ENCODE data around the gene MMP24OS.

GRCh38 chr20:35317416-35318210, 39.7 kb upstream of the MMP24OS start:
- TF ChIP-seq, protein P1, sequence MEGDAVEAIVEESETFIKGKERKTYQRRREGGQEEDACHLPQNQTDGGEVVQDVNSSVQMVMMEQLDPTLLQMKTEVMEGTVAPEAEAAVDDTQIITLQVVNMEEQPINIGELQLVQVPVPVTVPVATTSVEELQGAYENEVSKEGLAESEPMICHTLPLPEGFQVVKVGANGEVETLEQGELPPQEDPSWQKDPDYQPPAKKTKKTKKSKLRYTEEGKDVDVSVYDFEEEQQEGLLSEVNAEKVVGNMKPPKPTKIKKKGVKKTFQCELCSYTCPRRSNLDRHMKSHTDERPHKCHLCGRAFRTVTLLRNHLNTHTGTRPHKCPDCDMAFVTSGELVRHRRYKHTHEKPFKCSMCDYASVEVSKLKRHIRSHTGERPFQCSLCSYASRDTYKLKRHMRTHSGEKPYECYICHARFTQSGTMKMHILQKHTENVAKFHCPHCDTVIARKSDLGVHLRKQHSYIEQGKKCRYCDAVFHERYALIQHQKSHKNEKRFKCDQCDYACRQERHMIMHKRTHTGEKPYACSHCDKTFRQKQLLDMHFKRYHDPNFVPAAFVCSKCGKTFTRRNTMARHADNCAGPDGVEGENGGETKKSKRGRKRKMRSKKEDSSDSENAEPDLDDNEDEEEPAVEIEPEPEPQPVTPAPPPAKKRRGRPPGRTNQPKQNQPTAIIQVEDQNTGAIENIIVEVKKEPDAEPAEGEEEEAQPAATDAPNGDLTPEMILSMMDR (IDR thresholded peaks at IDR 0.05), result no peak
- TF ChIP-seq POLR2A (IDR thresholded peaks at IDR 0.05), result no peak
